ENCODE data around the gene CCT3.

GRCh38 chr1:156286061-156286460 lies 52.0 kb downstream of the CCT3 start:
- TF ChIP-seq, protein P1, sequence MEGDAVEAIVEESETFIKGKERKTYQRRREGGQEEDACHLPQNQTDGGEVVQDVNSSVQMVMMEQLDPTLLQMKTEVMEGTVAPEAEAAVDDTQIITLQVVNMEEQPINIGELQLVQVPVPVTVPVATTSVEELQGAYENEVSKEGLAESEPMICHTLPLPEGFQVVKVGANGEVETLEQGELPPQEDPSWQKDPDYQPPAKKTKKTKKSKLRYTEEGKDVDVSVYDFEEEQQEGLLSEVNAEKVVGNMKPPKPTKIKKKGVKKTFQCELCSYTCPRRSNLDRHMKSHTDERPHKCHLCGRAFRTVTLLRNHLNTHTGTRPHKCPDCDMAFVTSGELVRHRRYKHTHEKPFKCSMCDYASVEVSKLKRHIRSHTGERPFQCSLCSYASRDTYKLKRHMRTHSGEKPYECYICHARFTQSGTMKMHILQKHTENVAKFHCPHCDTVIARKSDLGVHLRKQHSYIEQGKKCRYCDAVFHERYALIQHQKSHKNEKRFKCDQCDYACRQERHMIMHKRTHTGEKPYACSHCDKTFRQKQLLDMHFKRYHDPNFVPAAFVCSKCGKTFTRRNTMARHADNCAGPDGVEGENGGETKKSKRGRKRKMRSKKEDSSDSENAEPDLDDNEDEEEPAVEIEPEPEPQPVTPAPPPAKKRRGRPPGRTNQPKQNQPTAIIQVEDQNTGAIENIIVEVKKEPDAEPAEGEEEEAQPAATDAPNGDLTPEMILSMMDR (IDR thresholded peaks at IDR 0.05) = no peak
- no peak for TF ChIP-seq POLR2AphosphoS5 (IDR thresholded peaks at IDR 0.05; ENCODE audit: low read depth, low read length)

Measured in Panc1 (cell line).